NCI-H526 (cell line): ENCODE measurements around the gene C2orf81.
A peak's percentile ranks its signal among the peaks of the same experiment; 100 is the strongest.
"Not testable (repeated sequence)": the region's sequence is repeated elsewhere in the genome, so short reads cannot be mapped to it uniquely, and the experiment has no call there.

ENCODE experiments used
- DNase-seq, 2 experiments: peaks; one replicate each; lab custom pipeline; 2025; lab: John Stamatoyannopoulos, UW

C2orf81 gene

GRCh38 chr2:74423231-74424095, 2.0 kb upstream of the C2orf81 start:
- DNase-seq = no peak

- DNase-seq = not testable (repeated sequence)
These were observed 846 bp downstream of the C2orf81 start for GRCh38 chr2:74420443-74421103.

- no peak for DNase-seq
These were observed 1.4 kb downstream of the C2orf81 start for GRCh38 chr2:74420006-74420405.

GRCh38 chr2:74419345-74419744, 2.1 kb downstream of the C2orf81 start:
- no peak for DNase-seq

- DNase-seq = no peak
These were observed 3.1 kb downstream of the C2orf81 start for GRCh38 chr2:74418312-74418711.

- DNase-seq = no peak
These were observed 3.7 kb downstream of the C2orf81 start for GRCh38 chr2:74417763-74418162.

GRCh38 chr2:74417197-74417596, 4.2 kb downstream of the C2orf81 start:
- no peak for DNase-seq

- DNase-seq = no peak
These were observed 4.6 kb downstream of the C2orf81 start for GRCh38 chr2:74416778-74417177.

GRCh38 chr2:74415762-74416395, 5.5 kb downstream of the C2orf81 start:
- no peak for DNase-seq

- DNase-seq = peak in 1 of 2 experiments; percentile 23
These were observed 6.3 kb downstream of the C2orf81 start for GRCh38 chr2:74414881-74415761.

- no peak for DNase-seq
These were observed 7.0 kb downstream of the C2orf81 start for GRCh38 chr2:74414441-74414840.

GRCh38 chr2:74413001-74413698, 8.3 kb downstream of the C2orf81 start:
- DNase-seq = no peak

- no peak for DNase-seq
These were observed 13.7 kb downstream of the C2orf81 start for GRCh38 chr2:74407682-74408081.

GRCh38 chr2:74406035-74406434, 15.4 kb downstream of the C2orf81 start:
- DNase-seq = no peak

GRCh38 chr2:74401891-74402290, 19.5 kb downstream of the C2orf81 start:
- no peak for DNase-seq

GRCh38 chr2:74399785-74400184, 21.6 kb downstream of the C2orf81 start:
- DNase-seq = peak in 1 of 2 experiments; percentile 39

GRCh38 chr2:74396149-74396548, 25.3 kb downstream of the C2orf81 start:
- DNase-seq = no peak

- DNase-seq = no peak
These were observed 27.9 kb downstream of the C2orf81 start for GRCh38 chr2:74393525-74393924.

- DNase-seq = no peak
These were observed 29.0 kb downstream of the C2orf81 start for GRCh38 chr2:74392449-74392743.

GRCh38 chr2:74391580-74392448, 29.6 kb downstream of the C2orf81 start:
- DNase-seq = peak; percentile 81 to 94
